GM23338 (cell line): ENCODE data around the gene FAM219A. TPM values are rescaled to one million over a fixed set of nuclear protein-coding genes. Genes with fewer than 3 reads are reported as not detected.

Experiments used
- ATAC-seq: fragments of 200-7000 bp; cut with Tn5 transposase; 3 replicates; pipeline ENCODE4 v1.9.1; 2020
- DNase-seq: peaks from one replicate; pipeline ENCODE4 v3.0.0-alpha.2; 2015; ENCODE audit warnings: low spot score
- H2AFZ ChIP-seq: fragments of 200-600 bp; sonication (generic); 2 replicates; pipeline ENCODE4 v1.8.0; 2016; ENCODE audit warnings: antibody characterized with exemption, mild to moderate bottlenecking, moderate library complexity
- H3F3A ChIP-seq: fragments of 200-600 bp; sonication (generic); replicated peaks from 2 replicates; pipeline ENCODE4 v1.8.0; 2017; ENCODE audit warnings: antibody characterized with exemption, mixed run types, low read depth
- H3K27ac ChIP-seq: fragments of 200-600 bp; sonication (generic); 2 replicates; pipeline ENCODE4 v1.6.1; 2016; ENCODE audit warnings: low read depth
- H3K27me3 ChIP-seq: fragments of 200-600 bp; sonication (generic); 2 replicates; pipeline ENCODE4 v1.8.0; 2016; ENCODE audit warnings: mild to moderate bottlenecking, mixed run types, moderate library complexity; ENCODE audit not compliant: insufficient read depth
- H3K36me3 ChIP-seq: fragments of 200-600 bp; sonication (generic); 2 replicates; pipeline ENCODE4 v1.8.0; 2016; ENCODE audit warnings: mild to moderate bottlenecking; ENCODE audit not compliant: insufficient read depth
- H3K4me1 ChIP-seq: fragments of 200-600 bp; sonication (generic); 2 replicates; pipeline ENCODE4 v1.8.0; 2016; ENCODE audit warnings: mild to moderate bottlenecking, moderate library complexity; ENCODE audit not compliant: insufficient read depth
- H3K4me2 ChIP-seq: fragments of 200-600 bp; sonication (generic); 2 replicates; pipeline ENCODE4 v1.7.1; 2017; ENCODE audit warnings: mixed run types
- H3K4me3 ChIP-seq: fragments of 200-600 bp; sonication (generic); 2 replicates; pipeline ENCODE4 v1.6.1; 2016; ENCODE audit warnings: mixed run types
- H3K79me2 ChIP-seq: fragments of 200-600 bp; sonication (generic); replicated peaks from 2 replicates; pipeline ENCODE4 v1.8.0; 2017; ENCODE audit warnings: mild to moderate bottlenecking; ENCODE audit not compliant: insufficient read depth
- H3K9me2 ChIP-seq: fragments of 200-600 bp; sonication (generic); 2 replicates; pipeline ENCODE4 v1.8.0; 2017; ENCODE audit not compliant: insufficient read depth
- H4K20me1 ChIP-seq: fragments of 200-600 bp; sonication (generic); replicated peaks from 2 replicates; pipeline ENCODE4 v1.8.0; 2017; ENCODE audit warnings: mild to moderate bottlenecking; ENCODE audit not compliant: insufficient read depth
- H3K27ac Mint-ChIP-seq: 2 replicates; pipeline ENCODE4 v1.8.0; 2020; ENCODE audit warnings: inconsistent platforms, mild to moderate bottlenecking, moderate library complexity, mixed read lengths
- H3K27me3 Mint-ChIP-seq: 3 replicates; pipeline ENCODE4 v1.8.0; 2022; ENCODE audit warnings: low read depth, mild to moderate bottlenecking, moderate library complexity, mixed read lengths, inconsistent platforms; ENCODE audit not compliant: insufficient read depth, poor library complexity
- H3K36me3 Mint-ChIP-seq: 3 replicates; pipeline ENCODE4 v1.8.0; 2021; ENCODE audit warnings: low read depth, mild to moderate bottlenecking, inconsistent platforms, moderate library complexity, mixed read lengths
- H3K4me1 Mint-ChIP-seq: 3 replicates; pipeline ENCODE4 v1.8.0; 2020; ENCODE audit warnings: mild to moderate bottlenecking, inconsistent platforms, mixed read lengths
- H3K4me3 Mint-ChIP-seq: 3 replicates; pipeline ENCODE4 v1.8.0; 2021; ENCODE audit warnings: moderate library complexity, mild to moderate bottlenecking, inconsistent platforms, mixed read lengths
- H3K9me3 Mint-ChIP-seq: 3 replicates; pipeline ENCODE4 v1.8.0; 2020; ENCODE audit warnings: moderate library complexity, mild to moderate bottlenecking, inconsistent platforms, mixed read lengths
- CREB1 ChIP-seq: fragments of 250-450 bp; sonication (Bioruptor Pico); IDR thresholded peaks from 2 replicates; pipeline ENCODE4 v1.5.0; 2020; ENCODE audit warnings: low read depth, mild to moderate bottlenecking, moderate library complexity
- CTCF ChIP-seq, 2 experiments: fragments of 200-600 bp in 1 of 2; sonication (generic) in 1 of 2; conservative IDR thresholded peaks; 2 replicates each; pipeline versions ENCODE4 v1.5.1 to v1.6.1; 2016 to 2017; ENCODE audit warnings: antibody characterized with exemption in 2 of 2, low read depth in 2 of 2, mild to moderate bottlenecking in 2 of 2, moderate library complexity in 1 of 2
- ETS1 ChIP-seq: IDR thresholded peaks from 2 replicates; pipeline ENCODE4 v1.6.1; 2016; ENCODE audit warnings: antibody characterized with exemption
- EZH2 ChIP-seq: fragments of 200-600 bp; sonication (generic); IDR thresholded peaks from one replicate; pipeline ENCODE4 v1.8.0; 2017; ENCODE audit warnings: antibody characterized with exemption, mild to moderate bottlenecking, low read depth; ENCODE audit not compliant: unreplicated experiment
- EZH2phosphoT487 ChIP-seq: fragments of 200-600 bp; sonication (generic); IDR thresholded peaks from one replicate; pipeline ENCODE4 v1.8.1; 2018; ENCODE audit warnings: antibody characterized with exemption; ENCODE audit not compliant: unreplicated experiment
- JUNB ChIP-seq: IDR thresholded peaks from one replicate; pipeline ENCODE4 v1.6.1; 2016; ENCODE audit warnings: antibody characterized with exemption; ENCODE audit not compliant: unreplicated experiment
- NANOG ChIP-seq: IDR thresholded peaks from 2 replicates; pipeline ENCODE4 v1.6.1; 2016; ENCODE audit warnings: antibody characterized with exemption, borderline replicate concordance
- POLR2AphosphoS5 ChIP-seq: IDR thresholded peaks from 2 replicates; pipeline ENCODE4 v1.6.1; 2016; ENCODE audit warnings: antibody characterized with exemption, low read depth
- REST ChIP-seq: IDR thresholded peaks from one replicate; pipeline ENCODE4 v1.6.1; 2018; ENCODE audit warnings: antibody characterized with exemption; ENCODE audit not compliant: unreplicated experiment
- STAT1 ChIP-seq: IDR thresholded peaks from one replicate; pipeline ENCODE4 v1.6.1; 2016; ENCODE audit warnings: antibody characterized with exemption; ENCODE audit not compliant: unreplicated experiment
- ZNF114 ChIP-seq: fragments of 250-450 bp; sonication (Bioruptor Pico); IDR thresholded peaks from 2 replicates; pipeline ENCODE4 v1.5.0; 2020; ENCODE audit warnings: mild to moderate bottlenecking, moderate library complexity
- polyA plus RNA-seq: library from polyadenylated mRNA; unstranded; fragments of >200 nt; fragmentation: Nextera tagmentation; extraction: Ambion mirVana; gene quantifications from 2 replicates; pipeline ENCODE4 v1.2.1, GENCODE V29; 2016
- total RNA-seq: library from RNA; depleted of rRNA; stranded (reverse); fragments of >200 nt; shearing (Covaris generic); gene quantifications from 2 replicates; pipeline ENCODE4 v1.2.3, GENCODE V29; 2014
- TF ChIP-seq, protein P1 (sequence below): fragments of 250-450 bp; sonication (Bioruptor Pico); IDR thresholded peaks from 2 replicates; pipeline ENCODE4 v1.5.0; 2020; ENCODE audit warnings: mild to moderate bottlenecking, moderate library complexity

FAM219A gene
- total and polyA plus RNA-seq, 2 experiments from 2014 or later, result 3.8 to 7.2 TPM

- ATAC-seq (no peak), DNase-seq (no peak)
- H3K4me2 ChIP-seq, result no peak overlapping the region
- Mint-ChIP-seq H3K9me3 (no peaks in the 10 kb centered on the region; the same call in 2 of the 3 replicates), H3K4me1 (peaks cover 6% of the 10 kb centered on the region), H3K27me3 (peaks cover 4% of the 10 kb centered on the region), H3K4me3 (no peak overlapping the region), H3K36me3 (no peaks in the 10 kb centered on the region), H3K27ac (no peak overlapping the region)
- no peaks in the 10 kb centered on the region for H3K79me2 ChIP-seq
- H3K4me1 ChIP-seq, result no peaks in the 10 kb centered on the region
- TF ChIP-seq EZH2 (no peak), NANOG (no peak), POLR2AphosphoS5 (no peak), EZH2phosphoT487 (no peak), CREB1 (no peak), CTCF (conservative IDR thresholded peaks at IDR 0.05; ENCODE audit: low read depth in 2 of 2) (no peak), ETS1 (no peak), STAT1 (no peak), REST (no peak), ZNF114 (no peak), JUNB (no peak)
- TF ChIP-seq, protein P1, sequence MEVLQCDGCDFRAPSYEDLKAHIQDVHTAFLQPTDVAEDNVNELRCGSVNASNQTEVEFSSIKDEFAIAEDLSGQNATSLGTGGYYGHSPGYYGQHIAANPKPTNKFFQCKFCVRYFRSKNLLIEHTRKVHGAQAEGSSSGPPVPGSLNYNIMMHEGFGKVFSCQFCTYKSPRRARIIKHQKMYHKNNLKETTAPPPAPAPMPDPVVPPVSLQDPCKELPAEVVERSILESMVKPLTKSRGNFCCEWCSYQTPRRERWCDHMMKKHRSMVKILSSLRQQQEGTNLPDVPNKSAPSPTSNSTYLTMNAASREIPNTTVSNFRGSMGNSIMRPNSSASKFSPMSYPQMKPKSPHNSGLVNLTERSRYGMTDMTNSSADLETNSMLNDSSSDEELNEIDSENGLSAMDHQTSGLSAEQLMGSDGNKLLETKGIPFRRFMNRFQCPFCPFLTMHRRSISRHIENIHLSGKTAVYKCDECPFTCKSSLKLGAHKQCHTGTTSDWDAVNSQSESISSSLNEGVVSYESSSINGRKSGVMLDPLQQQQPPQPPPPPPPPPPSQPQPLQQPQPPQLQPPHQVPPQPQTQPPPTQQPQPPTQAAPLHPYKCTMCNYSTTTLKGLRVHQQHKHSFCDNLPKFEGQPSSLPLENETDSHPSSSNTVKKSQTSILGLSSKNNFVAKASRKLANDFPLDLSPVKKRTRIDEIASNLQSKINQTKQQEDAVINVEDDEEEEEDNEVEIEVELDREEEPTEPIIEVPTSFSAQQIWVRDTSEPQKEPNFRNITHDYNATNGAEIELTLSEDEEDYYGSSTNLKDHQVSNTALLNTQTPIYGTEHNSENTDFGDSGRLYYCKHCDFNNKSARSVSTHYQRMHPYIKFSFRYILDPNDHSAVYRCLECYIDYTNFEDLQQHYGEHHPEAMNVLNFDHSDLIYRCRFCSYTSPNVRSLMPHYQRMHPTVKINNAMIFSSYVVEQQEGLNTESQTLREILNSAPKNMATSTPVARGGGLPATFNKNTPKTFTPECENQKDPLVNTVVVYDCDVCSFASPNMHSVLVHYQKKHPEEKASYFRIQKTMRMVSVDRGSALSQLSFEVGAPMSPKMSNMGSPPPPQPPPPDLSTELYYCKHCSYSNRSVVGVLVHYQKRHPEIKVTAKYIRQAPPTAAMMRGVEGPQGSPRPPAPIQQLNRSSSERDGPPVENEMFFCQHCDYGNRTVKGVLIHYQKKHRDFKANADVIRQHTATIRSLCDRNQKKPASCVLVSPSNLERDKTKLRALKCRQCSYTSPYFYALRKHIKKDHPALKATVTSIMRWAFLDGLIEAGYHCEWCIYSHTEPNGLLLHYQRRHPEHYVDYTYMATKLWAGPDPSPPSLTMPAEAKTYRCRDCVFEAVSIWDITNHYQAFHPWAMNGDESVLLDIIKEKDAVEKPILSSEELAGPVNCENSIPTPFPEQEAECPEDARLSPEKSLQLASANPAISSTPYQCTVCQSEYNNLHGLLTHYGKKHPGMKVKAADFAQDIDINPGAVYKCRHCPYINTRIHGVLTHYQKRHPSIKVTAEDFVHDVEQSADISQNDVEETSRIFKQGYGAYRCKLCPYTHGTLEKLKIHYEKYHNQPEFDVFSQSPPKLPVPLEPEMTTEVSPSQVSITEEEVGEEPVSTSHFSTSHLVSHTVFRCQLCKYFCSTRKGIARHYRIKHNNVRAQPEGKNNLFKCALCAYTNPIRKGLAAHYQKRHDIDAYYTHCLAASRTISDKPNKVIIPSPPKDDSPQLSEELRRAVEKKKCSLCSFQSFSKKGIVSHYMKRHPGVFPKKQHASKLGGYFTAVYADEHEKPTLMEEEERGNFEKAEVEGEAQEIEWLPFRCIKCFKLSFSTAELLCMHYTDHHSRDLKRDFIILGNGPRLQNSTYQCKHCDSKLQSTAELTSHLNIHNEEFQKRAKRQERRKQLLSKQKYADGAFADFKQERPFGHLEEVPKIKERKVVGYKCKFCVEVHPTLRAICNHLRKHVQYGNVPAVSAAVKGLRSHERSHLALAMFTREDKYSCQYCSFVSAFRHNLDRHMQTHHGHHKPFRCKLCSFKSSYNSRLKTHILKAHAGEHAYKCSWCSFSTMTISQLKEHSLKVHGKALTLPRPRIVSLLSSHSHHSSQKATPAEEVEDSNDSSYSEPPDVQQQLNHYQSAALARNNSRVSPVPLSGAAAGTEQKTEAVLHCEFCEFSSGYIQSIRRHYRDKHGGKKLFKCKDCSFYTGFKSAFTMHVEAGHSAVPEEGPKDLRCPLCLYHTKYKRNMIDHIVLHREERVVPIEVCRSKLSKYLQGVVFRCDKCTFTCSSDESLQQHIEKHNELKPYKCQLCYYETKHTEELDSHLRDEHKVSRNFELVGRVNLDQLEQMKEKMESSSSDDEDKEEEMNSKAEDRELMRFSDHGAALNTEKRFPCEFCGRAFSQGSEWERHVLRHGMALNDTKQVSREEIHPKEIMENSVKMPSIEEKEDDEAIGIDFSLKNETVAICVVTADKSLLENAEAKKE (CRISPR knock-in tag), result no peak
- no peak overlapping the region for H3K4me3 ChIP-seq
- H2AFZ ChIP-seq, result no peak overlapping the region
- H3K9me2 ChIP-seq, result no peaks in the 10 kb centered on the region
- no peaks in the 10 kb centered on the region for H3K27me3 ChIP-seq
- H4K20me1 ChIP-seq, result peaks cover 22% of the 10 kb centered on the region; the same call in 1 of the 2 replicates
- H3K27ac ChIP-seq, result no peak overlapping the region
- no peaks in the 10 kb centered on the region for H3K36me3 ChIP-seq
- no peaks in the 10 kb centered on the region for H3F3A ChIP-seq
Observed at GRCh38 chr9:34431667-34432066, 26.7 kb downstream of the FAM219A start.
